Measurements from ENCODE around the gene CWC27.

Gene CWC27

DNA sequence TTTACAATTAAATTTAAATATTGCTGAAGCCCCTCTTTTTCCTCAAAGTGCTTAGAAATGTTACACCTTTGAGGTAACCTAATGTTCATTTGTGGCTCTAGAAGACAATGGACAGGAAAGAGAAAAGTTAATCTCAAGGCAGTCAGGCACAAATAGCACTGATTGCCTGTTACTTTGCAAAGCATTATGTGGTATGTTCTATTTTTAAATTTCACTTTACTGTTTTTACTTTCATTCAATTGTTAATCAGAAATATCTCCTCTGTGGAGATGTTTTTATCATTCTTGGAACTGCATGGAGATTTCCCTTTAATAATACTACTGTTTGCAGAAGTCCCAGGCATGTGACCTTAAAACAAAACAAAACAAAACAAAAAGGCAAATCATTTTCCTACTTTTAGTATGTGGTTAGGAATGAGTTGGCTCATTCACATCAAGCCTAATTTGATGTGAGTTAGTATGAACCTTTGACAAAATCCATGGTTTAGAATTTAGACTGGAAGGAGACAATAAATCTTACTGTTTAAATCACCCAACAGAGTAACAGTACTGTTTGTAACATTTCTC is 67.5 kb downstream of the CWC27 start:
- no peak for DNase-seq (ENCODE audit: low read depth)
- no peak overlapping the region for H3K4me3 ChIP-seq (ENCODE audit: low read depth, low read length)
- TF ChIP-seq, protein P1, sequence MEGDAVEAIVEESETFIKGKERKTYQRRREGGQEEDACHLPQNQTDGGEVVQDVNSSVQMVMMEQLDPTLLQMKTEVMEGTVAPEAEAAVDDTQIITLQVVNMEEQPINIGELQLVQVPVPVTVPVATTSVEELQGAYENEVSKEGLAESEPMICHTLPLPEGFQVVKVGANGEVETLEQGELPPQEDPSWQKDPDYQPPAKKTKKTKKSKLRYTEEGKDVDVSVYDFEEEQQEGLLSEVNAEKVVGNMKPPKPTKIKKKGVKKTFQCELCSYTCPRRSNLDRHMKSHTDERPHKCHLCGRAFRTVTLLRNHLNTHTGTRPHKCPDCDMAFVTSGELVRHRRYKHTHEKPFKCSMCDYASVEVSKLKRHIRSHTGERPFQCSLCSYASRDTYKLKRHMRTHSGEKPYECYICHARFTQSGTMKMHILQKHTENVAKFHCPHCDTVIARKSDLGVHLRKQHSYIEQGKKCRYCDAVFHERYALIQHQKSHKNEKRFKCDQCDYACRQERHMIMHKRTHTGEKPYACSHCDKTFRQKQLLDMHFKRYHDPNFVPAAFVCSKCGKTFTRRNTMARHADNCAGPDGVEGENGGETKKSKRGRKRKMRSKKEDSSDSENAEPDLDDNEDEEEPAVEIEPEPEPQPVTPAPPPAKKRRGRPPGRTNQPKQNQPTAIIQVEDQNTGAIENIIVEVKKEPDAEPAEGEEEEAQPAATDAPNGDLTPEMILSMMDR (IDR thresholded peaks at IDR 0.05; ENCODE audit: low read depth, low read length, missing control alignments), result no peak

DNA sequence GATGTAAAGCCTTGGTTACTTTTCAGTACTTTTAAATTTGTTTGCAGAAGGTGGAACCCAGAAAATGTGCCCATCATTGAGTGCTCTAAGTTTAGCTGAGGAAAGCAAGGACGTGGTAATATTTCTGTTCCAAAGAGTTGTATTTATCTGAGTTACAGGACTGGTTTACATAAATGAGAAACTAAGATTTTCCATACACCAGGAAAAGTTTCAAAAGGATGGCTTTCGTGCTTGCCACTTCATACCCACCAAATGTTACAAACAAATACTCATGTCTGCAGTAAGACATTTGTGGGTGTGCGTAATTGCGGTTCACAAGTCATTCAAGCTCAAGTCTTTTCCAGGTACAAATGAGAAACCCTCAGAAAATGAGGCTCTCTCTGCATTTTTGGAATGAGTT is 68.1 kb downstream of the CWC27 start:
- TF ChIP-seq, protein P1 (IDR thresholded peaks at IDR 0.05; ENCODE audit: low read depth, low read length, missing control alignments), result no peak
- H3K4me3 ChIP-seq (ENCODE audit: low read depth, low read length), result no peak overlapping the region
- no peak for DNase-seq (ENCODE audit: low read depth)

DNA sequence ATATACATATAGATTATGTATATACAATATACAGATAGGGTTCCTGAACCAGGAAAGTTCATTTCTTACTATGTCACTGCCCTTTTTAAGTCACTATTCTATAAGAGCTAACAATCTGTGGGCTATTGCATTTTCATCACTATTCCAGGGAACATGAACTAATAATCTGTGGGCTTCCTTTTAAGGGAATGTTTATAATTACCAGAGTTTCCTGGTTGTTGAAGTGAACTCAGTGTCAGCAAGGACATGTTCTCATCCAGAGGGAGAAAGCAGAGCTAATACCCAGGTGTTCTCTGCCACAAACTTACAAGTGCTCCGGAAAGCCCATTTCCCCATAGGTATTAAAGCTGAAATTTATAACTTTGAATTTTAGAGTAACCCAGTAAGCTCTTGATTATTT is 69.6 kb downstream of the CWC27 start:
- H3K4me3 ChIP-seq (ENCODE audit: low read depth, low read length), result no peak overlapping the region
- DNase-seq (ENCODE audit: low read depth), result no peak
- TF ChIP-seq, protein P1 (IDR thresholded peaks at IDR 0.05; ENCODE audit: low read depth, low read length, missing control alignments), result no peak

DNA sequence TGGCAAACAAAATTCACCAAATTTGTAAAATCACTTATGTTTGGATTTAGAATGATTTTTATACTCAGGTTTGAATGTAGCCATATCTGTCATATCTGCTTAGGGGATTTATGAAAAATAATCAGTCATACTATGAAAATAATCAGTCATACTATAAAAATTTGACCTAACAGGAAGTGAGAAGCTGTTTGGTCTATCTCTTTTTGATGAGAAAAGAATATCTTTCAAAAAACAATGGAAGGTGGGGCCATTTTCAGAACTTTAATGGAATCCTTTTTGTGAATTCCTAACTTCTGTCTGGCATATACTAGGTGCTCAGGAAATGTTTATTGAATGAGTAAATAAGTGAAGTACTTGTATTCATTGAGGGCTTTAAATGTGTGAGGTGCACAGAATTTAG is 70.1 kb downstream of the CWC27 start:
- no peak for DNase-seq (ENCODE audit: low read depth)
- TF ChIP-seq, protein P1 (IDR thresholded peaks at IDR 0.05; ENCODE audit: low read depth, low read length, missing control alignments), result no peak
- no peak overlapping the region for H3K4me3 ChIP-seq (ENCODE audit: low read depth, low read length)

DNA sequence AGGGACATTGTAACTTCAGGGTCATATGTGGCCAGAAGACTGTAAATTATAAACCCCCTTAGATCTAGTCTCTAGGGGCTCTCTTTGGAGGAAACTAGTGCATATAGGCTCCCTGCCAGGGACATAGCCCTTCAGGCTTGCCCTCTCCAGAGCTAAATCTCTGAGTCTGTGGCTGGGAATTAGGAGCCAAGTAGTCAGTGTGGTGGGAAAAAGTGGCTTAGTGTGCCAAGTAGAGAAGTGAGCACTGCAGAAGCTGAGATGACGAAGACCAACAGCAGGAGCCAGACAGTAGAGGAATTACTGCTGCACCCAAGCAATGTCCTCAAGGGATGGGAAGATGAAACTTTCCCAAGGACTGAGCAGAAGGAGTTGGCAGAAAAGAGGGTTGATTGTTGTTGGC is 71.2 kb downstream of the CWC27 start:
- no peak for DNase-seq (ENCODE audit: low read depth)
- H3K4me3 ChIP-seq (ENCODE audit: low read depth, low read length), result no peak overlapping the region
- TF ChIP-seq, protein P1 (IDR thresholded peaks at IDR 0.05; ENCODE audit: low read depth, low read length, missing control alignments), result no peak

DNA sequence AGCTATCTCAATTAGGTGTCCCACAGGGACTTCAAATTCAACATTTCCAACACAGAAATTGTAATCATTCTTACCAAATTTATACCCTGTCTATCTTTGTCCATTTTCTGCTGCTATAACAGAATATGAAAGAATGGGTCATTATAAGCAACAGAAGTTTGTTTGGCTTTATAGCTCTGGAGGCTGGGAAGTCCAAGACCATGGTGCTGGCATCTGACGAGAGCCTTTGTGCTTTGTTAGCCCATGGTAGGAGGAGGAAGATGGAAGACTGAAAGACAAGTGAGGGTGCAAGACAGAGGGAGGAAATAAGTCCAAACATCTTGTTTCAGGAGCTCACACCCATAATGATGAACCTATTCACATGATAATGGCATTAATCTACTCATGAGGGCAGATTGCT is 72.2 kb downstream of the CWC27 start:
- no peak overlapping the region for H3K4me3 ChIP-seq (ENCODE audit: low read depth, low read length)
- TF ChIP-seq, protein P1 (IDR thresholded peaks at IDR 0.05; ENCODE audit: low read depth, low read length, missing control alignments), result no peak
- DNase-seq (ENCODE audit: low read depth), result no peak

DNA sequence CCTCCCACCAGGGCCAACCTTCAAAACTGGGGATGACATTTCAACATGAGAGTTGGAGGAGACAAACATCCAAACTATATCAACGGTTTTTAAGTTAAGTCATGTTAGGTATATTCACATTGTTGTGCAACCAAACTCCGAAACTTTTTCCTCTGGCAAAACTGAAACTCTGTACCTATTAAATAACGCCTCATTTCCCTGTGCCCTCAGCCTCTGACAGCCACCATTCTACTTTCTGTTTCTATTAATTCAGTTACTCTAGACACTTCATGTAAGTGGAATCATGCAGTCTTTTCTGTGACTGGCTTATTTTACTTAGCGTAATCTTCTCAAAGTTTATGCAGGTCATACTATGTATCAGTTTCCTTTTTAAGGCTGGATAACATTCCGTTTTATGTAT is 85.0 kb downstream of the CWC27 start:
- TF ChIP-seq, protein P1 (IDR thresholded peaks at IDR 0.05; ENCODE audit: low read depth, low read length, missing control alignments), result no peak
- DNase-seq (ENCODE audit: low read depth), result no peak
- H3K4me3 ChIP-seq (ENCODE audit: low read depth, low read length), result no peak overlapping the region

All from GM12864 (cell line).